Germinal center (tissue), 1 donor: Measurements from ENCODE around the gene PNMA8B.
"Not testable (repeated sequence)": the region's sequence is repeated elsewhere in the genome, so short reads cannot be mapped to it uniquely, and the experiment has no call there.

Experiments used
- DNase-seq: peaks from one replicate; pipeline ENCODE4 v3.0.0; 2012; ENCODE audit warnings: mixed read lengths, low spot score

The PNMA8B gene

GRCh38 chr19:46514589-46515289 is 19.1 kb upstream of the PNMA8B start:
- DNase-seq = no peak

- peak; percentile 81 for DNase-seq
Observed at GRCh38 chr19:46513461-46514236, 18.0 kb upstream of the PNMA8B start.

DNA sequence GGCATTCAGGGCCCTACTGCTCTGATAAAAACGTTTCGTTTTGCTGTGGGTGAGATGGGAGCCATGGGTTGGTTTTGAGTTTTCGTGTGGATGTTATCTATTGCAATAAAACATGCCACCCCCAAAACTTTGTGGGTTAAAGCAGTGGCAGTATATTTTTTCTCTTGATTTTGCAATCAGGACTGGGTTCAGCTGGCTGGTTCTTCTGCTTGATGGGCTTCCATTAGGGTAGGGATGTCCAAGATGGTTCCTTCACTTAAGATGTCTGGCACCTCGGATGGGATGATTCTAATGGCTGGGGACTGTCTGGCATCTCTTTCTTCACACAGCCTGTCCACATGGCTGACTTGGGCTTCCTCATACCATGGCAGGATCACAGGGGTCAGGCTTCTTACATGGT is 15.6 kb upstream of the PNMA8B start:
- DNase-seq = no peak

DNA sequence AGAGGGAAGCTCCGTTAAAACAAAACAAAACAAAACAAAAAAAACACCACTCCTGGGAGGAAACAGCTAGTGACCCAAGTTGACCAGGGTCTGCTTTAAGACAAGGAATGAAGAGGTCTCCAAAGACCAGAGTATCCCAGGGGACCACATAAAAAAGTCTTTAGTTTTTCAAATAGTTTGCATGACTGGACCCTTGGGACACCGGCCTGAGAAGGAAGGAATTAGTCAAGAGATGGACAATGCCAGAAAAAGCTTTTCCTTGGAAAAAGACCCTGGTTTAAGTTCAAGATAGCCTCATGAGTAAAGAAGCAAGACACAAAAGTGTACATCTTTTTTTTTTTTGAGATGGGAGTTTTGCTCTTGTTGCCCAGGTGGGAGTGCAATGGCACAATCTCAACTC is 12.5 kb upstream of the PNMA8B start:
- DNase-seq = no peak

DNA sequence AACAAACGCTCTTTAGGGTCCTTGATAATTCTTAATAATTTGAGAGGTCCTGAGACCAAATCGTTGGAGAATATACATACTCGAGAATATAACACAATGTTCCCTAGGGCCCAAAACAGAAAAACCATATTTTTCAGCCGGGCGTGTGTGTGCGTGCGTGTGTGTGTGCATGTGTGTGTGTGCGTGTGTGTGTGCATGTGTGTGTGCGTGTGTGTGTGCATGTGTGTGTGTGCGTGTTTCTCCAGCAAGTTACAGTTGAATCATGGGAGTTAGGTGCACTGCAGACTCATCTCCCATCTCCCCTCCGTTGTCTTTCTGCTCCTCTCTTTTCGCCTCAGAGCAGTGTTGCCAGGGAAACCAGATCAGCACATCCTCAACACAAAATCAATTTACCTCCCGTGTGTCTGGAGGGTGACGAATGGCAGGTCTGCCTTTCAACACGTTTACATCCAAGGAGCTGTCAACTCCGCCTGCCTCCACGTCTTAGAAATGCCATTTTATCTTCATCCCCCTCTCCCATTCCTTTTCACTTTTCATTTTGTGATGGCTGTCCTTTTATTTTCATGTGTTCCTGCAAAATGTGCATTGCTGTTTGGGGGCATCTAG is 8.3 kb upstream of the PNMA8B start:
- DNase-seq = no peak

DNA sequence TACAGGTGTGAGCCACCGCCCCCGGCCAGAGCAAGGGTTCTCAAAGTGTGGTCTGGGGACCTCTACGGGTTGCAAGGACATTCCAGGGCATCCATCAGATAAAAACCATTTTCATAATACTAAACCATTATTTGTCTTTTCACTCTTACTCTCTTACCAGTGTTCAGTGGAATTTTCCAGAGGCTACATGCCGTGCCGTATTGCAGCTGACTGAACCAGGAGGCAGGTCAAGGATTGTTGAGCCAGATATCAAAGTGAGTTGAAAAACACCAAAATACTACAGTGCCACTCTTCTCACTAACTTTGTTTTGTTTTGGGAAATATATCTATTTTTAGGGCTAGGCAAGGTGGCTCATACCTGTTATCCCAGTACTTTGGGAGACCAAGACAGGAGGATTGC is 7.2 kb upstream of the PNMA8B start:
- no peak for DNase-seq

DNA sequence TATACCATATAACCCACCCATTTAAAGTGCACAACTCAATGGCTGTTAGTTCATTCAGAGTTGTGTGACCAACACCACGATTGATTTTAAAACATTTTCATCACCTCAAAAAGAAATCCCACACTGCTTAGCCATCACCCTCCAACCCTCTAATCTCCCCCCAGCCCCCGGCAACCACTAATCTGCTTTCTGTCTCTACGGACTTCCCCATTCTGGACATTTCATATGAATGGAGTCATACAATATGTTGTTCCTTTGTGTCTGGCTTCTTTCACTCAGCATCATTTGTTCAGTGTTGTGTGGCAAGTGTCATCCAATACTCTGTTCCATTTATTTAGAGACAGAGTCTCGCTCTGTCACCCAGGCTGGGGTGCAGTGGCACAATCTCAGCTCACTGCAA is 4.0 kb upstream of the PNMA8B start:
- DNase-seq = no peak

DNA sequence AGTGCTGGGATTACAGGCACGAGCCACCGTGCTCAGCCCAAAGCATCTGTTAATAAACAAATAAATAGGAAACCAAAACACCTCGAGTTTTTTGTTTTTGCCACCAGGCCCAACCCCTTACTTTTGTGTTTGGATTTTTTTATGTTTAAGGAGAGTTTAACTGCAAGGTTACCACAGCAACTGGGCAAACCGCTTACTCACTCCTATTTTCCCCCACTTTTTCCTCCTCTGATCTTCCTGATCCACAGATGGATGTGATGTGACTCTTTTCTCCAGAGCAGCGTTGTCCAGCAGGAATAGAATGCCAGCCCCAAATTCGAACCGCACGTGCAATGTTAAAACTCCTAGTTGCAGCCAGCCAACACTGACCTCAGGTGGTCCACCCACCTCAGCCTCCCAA is 2.1 kb upstream of the PNMA8B start:
- DNase-seq = no peak

DNA sequence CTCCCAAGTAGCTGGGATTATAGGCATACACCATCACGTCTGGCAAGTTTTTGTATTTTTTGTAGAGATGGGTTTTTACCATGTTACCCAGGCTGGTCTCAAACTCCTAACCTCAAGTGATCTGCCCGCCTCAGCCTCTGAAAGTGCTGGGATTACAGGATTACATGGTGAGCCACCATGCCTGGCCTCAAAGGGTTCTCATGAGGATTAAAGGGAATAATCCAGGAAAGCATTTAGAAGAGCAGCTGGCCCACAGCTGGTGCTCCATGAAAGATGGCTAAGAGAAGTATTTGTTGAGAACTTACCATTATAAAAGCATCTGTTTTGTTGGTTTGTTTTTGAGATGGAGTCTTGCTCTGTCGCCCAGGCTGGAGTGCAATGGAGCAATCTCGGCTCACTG is 1.2 kb upstream of the PNMA8B start:
- DNase-seq = not testable (repeated sequence)

- DNase-seq = no peak
Observed at GRCh38 chr19:46496304-46496703, 637 bp upstream of the PNMA8B start.

DNA sequence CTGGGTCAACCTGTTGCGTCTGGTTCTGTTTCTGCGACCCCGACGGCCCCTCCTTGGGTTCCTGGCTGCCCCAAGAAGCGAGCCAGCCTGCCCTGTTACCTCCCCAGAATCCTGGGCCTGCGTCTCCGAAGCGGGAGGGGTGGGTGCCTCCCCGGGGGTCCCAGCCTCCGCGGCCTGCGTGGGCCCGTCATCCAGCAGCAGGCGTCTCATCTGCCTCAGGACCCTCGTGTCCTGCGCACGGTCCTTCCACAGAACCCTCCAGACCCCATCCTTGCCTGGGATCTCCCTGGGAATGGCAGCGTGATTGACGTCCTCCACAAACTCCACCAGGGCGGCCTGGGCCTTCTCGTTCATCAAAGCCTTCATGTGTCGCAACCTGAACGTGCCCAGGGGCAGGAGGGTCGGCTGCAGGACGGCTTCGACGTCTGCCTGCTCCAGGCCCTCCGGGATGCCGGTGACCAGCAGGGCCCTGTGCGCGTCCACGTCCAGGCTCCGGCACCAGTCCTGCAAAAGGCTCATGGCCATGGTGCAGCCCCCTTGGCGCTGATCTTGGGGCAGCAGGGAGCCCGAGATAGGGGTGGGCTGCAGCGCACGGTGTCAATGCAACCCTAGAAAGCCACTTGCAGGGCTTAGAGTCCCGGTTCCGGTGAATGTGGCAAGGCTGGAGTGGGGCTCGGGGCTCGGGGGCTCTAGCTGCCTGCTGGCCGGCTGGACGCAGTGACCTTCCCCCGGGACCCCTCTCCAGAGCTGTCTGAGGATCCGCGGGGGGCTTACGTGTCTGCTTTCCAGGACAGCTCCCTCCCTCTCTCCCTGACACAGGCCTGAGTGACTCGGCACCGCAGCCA is 504 bp downstream of the PNMA8B start:
- no peak for DNase-seq

- DNase-seq = no peak
Observed at GRCh38 chr19:46494146-46494940, 1.3 kb downstream of the PNMA8B start.

GRCh38 chr19:46493236-46494145 is 2.2 kb downstream of the PNMA8B start:
- DNase-seq = peak; percentile 49

DNA sequence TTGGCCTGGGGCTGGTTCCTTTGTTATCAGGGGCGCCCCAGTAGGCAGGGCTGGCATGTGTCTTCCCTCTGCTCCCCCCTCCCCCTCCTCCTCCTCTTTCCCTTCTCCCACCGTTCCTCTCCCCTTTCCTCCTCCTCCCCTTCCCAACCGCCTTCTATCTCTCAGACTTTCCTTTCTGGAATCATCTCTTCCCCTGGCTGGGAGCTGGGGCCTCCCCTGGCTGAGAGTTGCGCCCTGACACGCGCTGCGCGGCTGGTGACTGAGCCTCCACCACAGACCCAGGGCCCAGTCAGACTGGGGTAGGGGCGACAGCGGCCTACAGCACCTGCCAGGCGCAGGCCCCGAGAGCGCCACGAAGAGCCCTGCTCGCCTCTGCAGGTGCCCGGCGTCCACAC is 2.8 kb downstream of the PNMA8B start:
- DNase-seq = no peak

GRCh38 chr19:46491975-46492682 is 3.5 kb downstream of the PNMA8B start:
- no peak for DNase-seq

DNA sequence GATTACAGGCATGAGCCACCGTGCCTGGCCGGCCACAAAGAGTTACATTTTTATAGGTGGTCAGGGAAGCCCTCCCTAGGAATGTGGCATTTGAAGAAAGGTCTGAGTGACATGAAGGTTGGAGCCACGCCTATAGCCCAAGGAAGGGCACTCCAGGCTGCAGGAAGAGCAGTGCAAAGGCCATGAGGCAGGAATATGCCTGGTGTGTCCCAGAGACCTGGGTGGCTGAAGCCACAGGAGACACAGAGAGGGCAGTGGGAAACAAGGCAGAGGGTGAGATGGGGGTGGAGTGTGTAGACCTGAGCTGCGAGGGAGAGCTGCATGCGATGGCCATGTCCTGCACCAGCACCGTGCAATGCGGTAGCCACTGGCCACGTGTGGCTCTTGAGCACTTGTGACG is 4.9 kb downstream of the PNMA8B start:
- DNase-seq = no peak

DNA sequence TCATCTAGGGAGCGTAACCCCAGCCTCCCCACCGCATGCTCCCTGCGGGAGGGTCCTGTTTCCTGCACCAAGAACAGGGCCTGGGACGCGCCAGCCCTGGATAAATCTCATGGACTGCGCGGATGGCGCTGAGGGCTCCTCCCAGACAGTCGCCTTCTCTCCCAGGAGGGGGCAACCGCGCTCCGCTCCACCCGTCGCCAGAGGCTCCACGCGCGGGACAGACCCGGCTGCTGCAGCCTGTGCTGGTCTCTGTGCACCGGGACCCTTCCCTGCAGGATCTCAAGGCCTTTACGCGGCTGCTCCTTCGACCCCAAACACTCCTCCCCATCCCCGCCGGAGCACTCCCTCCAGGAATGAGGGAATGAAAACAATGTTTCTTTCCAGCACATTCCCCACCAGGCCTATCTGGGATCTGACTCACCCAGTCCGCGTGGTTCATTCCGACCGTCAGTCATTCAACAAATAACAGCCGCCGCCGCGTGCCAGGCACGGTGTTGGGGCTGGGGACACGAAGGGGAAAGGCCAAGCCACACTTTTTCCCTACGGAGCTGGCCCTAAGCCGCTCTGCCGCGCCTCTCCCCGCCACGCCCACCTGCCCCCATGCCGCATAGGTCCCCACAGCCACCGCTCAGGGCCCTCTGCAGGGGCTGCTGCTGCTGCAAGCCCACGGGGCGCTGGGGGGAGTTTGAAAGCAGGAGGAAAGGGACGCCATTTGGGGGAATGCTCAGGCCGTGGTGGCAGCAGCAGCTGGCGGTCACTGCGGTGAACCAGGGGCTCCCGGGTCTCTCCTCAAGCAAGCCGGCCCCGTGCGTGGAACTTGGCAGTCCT is 6.0 kb downstream of the PNMA8B start:
- no peak for DNase-seq

DNA sequence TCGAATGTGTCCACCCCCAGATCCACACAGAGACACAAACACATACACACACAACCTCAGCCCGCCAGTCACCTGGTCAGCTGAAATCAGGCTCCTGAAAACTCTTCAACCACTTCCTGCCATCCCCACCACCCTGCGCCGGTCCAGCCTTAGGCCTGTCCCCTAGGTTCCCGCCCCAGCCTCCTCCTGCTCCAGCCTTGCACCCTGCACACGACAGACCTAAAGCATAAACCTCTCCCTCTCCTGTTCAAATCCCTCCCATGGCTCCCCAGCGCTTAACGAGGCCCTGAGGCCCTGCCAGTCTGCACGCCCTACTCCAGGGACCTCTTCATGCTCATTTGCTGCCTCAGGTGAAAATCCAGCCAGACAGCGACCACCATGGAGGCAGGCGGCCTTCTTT is 7.1 kb downstream of the PNMA8B start:
- no peak for DNase-seq
